B cell (primary cell): ENCODE data around the gene RAB5B.

Experiments
- EZH2 ChIP-seq: IDR thresholded peaks from 2 replicates; pipeline ENCODE4 v1.6.1; 2012; ENCODE audit warnings: borderline replicate concordance, low read depth, mild to moderate bottlenecking, moderate library complexity, low read length; ENCODE audit not compliant: insufficient read depth, poor library complexity, severe bottlenecking
- TF ChIP-seq, protein P1 (sequence below): fragments of 200-600 bp; IDR thresholded peaks from one replicate; pipeline ENCODE4 v1.8.0; 2022; ENCODE audit warnings: antibody characterized with exemption, mild to moderate bottlenecking

- TF ChIP-seq, protein P1, sequence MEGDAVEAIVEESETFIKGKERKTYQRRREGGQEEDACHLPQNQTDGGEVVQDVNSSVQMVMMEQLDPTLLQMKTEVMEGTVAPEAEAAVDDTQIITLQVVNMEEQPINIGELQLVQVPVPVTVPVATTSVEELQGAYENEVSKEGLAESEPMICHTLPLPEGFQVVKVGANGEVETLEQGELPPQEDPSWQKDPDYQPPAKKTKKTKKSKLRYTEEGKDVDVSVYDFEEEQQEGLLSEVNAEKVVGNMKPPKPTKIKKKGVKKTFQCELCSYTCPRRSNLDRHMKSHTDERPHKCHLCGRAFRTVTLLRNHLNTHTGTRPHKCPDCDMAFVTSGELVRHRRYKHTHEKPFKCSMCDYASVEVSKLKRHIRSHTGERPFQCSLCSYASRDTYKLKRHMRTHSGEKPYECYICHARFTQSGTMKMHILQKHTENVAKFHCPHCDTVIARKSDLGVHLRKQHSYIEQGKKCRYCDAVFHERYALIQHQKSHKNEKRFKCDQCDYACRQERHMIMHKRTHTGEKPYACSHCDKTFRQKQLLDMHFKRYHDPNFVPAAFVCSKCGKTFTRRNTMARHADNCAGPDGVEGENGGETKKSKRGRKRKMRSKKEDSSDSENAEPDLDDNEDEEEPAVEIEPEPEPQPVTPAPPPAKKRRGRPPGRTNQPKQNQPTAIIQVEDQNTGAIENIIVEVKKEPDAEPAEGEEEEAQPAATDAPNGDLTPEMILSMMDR, result no peak
- TF ChIP-seq EZH2, result no peak
These were observed 441 bp downstream of the RAB5B start for GRCh38 chr12:55974308-55974730.
